ENCODE data around the gene LTF.
"Not testable (repeated sequence)": the region's sequence is repeated elsewhere in the genome, so short reads cannot be mapped to it uniquely, and the experiment has no call there.

Gene LTF

DNA sequence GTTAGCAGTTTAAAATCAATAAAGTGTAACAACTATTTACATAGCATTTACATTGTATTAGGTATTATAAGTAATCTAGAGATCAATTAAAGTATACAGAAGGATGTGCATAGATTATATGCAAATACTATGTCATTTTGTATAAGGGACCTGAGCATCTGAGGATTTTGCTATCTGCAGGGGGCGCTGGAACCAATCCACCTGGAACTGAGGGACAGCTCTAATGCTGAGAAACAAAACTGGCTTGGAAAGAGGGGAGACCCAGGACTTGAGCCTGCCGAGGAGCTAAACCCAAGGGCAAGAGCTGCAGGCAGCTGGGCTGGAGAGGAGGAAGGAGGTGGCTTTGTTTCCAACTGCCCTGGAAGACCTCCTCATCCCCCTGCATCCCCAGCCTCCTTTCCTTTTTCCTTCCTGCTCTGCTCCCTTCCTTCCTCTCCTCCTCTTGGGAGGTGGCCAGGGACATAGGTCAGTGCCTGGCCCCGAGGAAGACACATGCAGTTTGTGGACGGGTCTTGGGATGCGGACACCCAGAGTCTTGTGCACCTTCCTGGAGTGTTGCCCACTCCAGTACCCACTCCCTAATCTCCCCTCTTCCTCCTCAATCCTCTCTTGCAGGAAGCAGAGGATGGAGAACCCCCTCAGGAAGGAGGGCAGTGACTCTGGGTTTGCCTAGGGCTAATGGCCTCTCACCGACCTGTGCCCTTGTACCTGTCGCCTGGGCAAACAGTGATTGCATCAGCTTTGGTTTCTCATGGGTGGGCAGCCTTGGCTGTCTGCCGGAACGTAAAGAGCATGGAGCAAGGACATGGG is 32.2 kb upstream of the LTF start:
- Mint-ChIP-seq H3K27ac (no peak overlapping the region), H3K9me3 (no peaks in the 10 kb centered on the region), H3K4me1 (ENCODE audit: low read depth) (peaks cover 3% of the 10 kb centered on the region), H3K4me3 (no peak overlapping the region), H3K36me3 (ENCODE audit: low read depth) (no peaks in the 10 kb centered on the region), H3K27me3 (ENCODE audit: low read depth) (peaks cover under 1% of the 10 kb centered on the region)
- DNase-seq (ENCODE audit: low spot score) = no peak

DNA sequence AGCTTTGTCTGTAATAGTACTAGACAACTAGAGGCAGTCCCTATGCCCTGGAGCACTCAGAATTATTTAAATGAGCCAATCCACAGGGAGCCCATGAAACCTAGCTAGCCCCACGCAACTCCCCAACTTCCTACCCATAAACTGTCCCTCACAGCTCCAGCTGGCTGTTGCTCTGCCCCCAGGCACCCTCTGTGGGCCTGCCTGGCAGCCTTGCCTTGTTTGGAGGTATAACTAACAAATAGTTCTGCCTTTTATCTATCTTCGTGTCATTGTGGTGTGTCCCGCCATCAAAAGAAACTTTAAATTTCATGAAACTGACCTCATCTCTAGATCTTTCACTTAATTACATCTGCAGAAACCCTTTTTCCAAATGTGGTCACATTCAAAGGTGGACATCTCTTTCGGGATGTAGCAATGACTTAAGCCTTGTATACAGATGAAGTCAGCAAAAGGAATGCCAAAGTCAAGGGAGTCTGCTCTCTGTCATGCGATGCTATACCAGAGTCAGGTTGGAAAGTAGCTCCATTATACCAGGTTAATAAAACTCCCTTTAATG is 31.3 kb upstream of the LTF start:
- Mint-ChIP-seq H3K4me3 (no peak overlapping the region), H3K27me3 (ENCODE audit: low read depth) (peaks cover 8% of the 10 kb centered on the region), H3K36me3 (ENCODE audit: low read depth) (no peaks in the 10 kb centered on the region), H3K4me1 (ENCODE audit: low read depth) (peaks cover 3% of the 10 kb centered on the region), H3K27ac (no peak overlapping the region), H3K9me3 (no peaks in the 10 kb centered on the region)
- no peak for DNase-seq (ENCODE audit: low spot score)

DNA sequence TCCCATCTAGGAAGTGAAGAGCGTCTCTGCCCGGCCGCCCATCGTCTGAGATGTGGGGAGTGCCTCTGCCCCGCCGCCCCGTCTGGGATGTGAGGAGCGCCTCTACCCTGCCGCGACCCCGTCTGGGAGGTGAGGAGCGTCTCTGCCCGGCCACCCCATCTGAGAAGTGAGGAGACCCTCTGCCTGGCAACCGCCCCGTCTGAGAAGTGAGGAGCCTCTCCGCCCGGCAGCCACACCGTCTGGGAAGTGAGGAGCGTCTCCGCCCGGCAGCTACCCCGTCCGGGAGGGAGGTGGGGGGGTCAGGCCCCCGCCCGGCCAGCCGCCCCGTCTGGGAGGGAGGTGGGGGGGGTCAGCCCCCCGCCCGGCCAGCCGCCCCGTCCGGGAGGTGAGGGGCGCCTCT is 29.8 kb upstream of the LTF start:
- not testable (repeated sequence) for H3K36me3 Mint-ChIP-seq (ENCODE audit: low read depth); H3K27ac Mint-ChIP-seq; DNase-seq (ENCODE audit: low spot score); H3K27me3 Mint-ChIP-seq (ENCODE audit: low read depth); H3K4me3 Mint-ChIP-seq; H3K9me3 Mint-ChIP-seq; H3K4me1 Mint-ChIP-seq (ENCODE audit: low read depth)

- Mint-ChIP-seq H3K27ac (no peak overlapping the region), H3K9me3 (no peaks in the 10 kb centered on the region), H3K4me3 (no peak overlapping the region), H3K36me3 (ENCODE audit: low read depth) (no peaks in the 10 kb centered on the region), H3K27me3 (ENCODE audit: low read depth) (peaks cover 13% of the 10 kb centered on the region), H3K4me1 (ENCODE audit: low read depth) (peaks cover 17% of the 10 kb centered on the region)
- no peak for DNase-seq (ENCODE audit: low spot score)
These were observed 28.3 kb upstream of the LTF start for GRCh38 chr3:46492890-46493547.

DNA sequence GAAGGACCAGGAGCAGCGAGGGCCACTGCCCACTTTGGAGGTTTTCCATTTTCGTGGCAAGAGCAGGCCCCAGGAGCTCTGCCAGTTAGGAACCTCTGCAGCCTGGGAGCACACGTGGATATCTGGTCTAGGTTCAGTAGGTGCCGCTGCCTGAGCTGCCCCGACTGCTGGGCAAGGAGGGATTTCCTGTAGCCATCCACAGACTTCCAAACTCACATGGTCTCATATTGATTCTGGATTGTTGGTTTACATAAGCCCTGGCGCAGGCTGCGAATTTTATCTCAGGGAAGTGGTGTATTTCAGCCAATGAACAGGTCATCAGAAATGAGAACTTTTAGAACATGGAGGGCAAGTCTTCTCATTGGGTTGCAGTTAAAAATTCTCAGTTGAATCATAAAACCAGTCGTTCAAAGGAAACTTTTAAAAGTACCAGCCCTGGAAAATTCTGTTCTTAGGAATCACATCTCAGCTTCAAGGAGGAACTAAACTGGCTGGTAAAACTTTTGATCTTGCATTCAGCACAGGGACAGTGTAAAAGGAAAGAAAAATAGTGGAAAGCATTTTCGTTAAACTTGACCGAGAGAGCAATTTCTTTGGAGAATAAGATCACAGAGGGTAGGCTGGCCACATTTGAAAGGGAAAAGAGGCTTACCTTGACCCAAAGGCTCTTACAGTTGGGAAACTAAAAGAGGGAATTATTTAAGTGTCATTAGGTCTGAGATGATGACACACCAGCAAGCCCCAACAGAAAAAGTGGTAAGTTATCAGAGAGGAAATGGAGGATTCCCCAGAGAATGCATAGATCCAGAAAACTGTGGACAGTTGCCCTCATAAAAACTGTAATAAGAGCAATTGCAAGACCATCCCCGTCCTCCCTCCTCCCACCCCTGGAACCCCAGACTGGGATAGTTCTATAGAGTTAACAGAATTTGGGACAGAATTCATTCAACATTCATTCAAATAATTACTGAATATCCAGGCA is 26.7 kb upstream of the LTF start:
- no peaks in the 10 kb centered on the region for H3K36me3 Mint-ChIP-seq (ENCODE audit: low read depth)
- no peak for DNase-seq (ENCODE audit: low spot score)
- H3K4me3 Mint-ChIP-seq = no peak overlapping the region
- peaks cover 29% of the 10 kb centered on the region for H3K27me3 Mint-ChIP-seq (ENCODE audit: low read depth)
- H3K4me1 Mint-ChIP-seq (ENCODE audit: low read depth) = peaks cover 17% of the 10 kb centered on the region
- H3K27ac Mint-ChIP-seq = no peak overlapping the region
- no peaks in the 10 kb centered on the region for H3K9me3 Mint-ChIP-seq

DNA sequence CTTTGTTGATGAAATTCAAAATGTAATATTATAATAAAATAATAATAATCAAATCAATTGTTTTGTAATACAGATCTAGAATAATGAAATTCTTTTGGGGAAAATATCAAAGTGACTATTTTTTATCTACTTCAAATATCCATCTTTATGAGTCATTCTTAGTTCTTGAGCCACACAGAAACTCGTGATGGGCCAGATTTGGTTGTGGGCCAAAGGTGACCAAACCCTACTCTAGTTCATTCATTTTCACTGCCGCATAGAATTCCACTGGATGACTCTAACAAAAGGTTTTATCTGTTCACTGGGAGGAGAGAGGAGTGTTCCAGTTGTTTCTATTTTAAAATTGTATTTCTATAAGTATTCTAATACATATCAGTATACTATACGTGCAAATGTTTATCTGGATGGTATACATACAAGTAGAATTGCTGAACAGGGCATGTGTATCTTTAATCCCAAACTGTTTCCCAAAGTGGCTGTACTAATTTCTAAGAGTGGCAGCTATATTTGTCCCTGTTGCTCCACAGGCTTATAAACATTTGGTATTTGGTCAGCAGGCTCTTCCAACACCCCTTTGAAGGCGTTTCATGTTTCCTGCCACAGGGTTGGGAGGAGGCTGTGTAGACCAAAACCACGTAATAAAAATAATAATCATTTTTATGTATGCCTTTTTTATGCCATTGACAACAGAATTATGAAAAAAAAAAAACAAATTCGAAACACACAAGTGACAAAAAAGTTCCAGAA is 25.8 kb upstream of the LTF start:
- Mint-ChIP-seq H3K9me3 (no peaks in the 10 kb centered on the region), H3K36me3 (ENCODE audit: low read depth) (no peaks in the 10 kb centered on the region), H3K27ac (no peak overlapping the region), H3K4me1 (ENCODE audit: low read depth) (peaks cover 17% of the 10 kb centered on the region), H3K4me3 (no peak overlapping the region), H3K27me3 (ENCODE audit: low read depth) (peaks cover 31% of the 10 kb centered on the region)
- DNase-seq (ENCODE audit: low spot score) = no peak

GRCh38 chr3:46489875-46490274 is 25.2 kb upstream of the LTF start:
- H3K36me3 Mint-ChIP-seq (ENCODE audit: low read depth) = no peaks in the 10 kb centered on the region

GRCh38 chr3:46489381-46489780 is 24.7 kb upstream of the LTF start:
- Mint-ChIP-seq H3K27ac (no peak overlapping the region), H3K9me3 (no peaks in the 10 kb centered on the region), H3K27me3 (ENCODE audit: low read depth) (peaks cover 31% of the 10 kb centered on the region), H3K4me1 (ENCODE audit: low read depth) (peaks cover 17% of the 10 kb centered on the region), H3K36me3 (ENCODE audit: low read depth) (no peaks in the 10 kb centered on the region), H3K4me3 (no peak overlapping the region)
- DNase-seq (ENCODE audit: low spot score) = no peak

More at GRCh38 chr3:46489875-46490274, 25.2 kb upstream of the LTF start:
- no peak for DNase-seq (ENCODE audit: low spot score)
- Mint-ChIP-seq H3K4me1 (ENCODE audit: low read depth) (peaks cover 17% of the 10 kb centered on the region), H3K4me3 (no peak overlapping the region), H3K27ac (no peak overlapping the region), H3K27me3 (ENCODE audit: low read depth) (peaks cover 31% of the 10 kb centered on the region), H3K9me3 (no peaks in the 10 kb centered on the region)

GRCh38 chr3:46488735-46489361 is 24.1 kb upstream of the LTF start:
- H3K27ac Mint-ChIP-seq = no peak overlapping the region
- H3K4me3 Mint-ChIP-seq = peak overlapping the region; percentile 27
- peak; percentile 86 for DNase-seq (ENCODE audit: low spot score)
- no peaks in the 10 kb centered on the region for H3K36me3 Mint-ChIP-seq (ENCODE audit: low read depth)
- H3K27me3 Mint-ChIP-seq (ENCODE audit: low read depth) = peaks cover 33% of the 10 kb centered on the region
- H3K4me1 Mint-ChIP-seq (ENCODE audit: low read depth) = peaks cover 17% of the 10 kb centered on the region
- no peaks in the 10 kb centered on the region for H3K9me3 Mint-ChIP-seq

GRCh38 chr3:46485779-46486175 is 21.1 kb upstream of the LTF start:
- Mint-ChIP-seq H3K36me3 (ENCODE audit: low read depth) (no peaks in the 10 kb centered on the region), H3K4me1 (ENCODE audit: low read depth) (peaks cover 17% of the 10 kb centered on the region), H3K4me3 (no peak overlapping the region), H3K9me3 (no peaks in the 10 kb centered on the region), H3K27ac (no peak overlapping the region), H3K27me3 (ENCODE audit: low read depth) (peaks cover 34% of the 10 kb centered on the region)
- no peak for DNase-seq (ENCODE audit: low spot score)

- no peak overlapping the region for H3K4me3 Mint-ChIP-seq
- H3K27ac Mint-ChIP-seq = no peak overlapping the region
- no peak for DNase-seq (ENCODE audit: low spot score)
- H3K9me3 Mint-ChIP-seq = no peaks in the 10 kb centered on the region
- H3K4me1 Mint-ChIP-seq (ENCODE audit: low read depth) = peaks cover 15% of the 10 kb centered on the region
- H3K36me3 Mint-ChIP-seq (ENCODE audit: low read depth) = no peaks in the 10 kb centered on the region
- H3K27me3 Mint-ChIP-seq (ENCODE audit: low read depth) = peaks cover 39% of the 10 kb centered on the region
These were observed 20.4 kb upstream of the LTF start for GRCh38 chr3:46484911-46485778.

- peaks cover 8% of the 10 kb centered on the region for H3K4me1 Mint-ChIP-seq (ENCODE audit: low read depth)
- no peaks in the 10 kb centered on the region for H3K9me3 Mint-ChIP-seq
- no peak overlapping the region for H3K27ac Mint-ChIP-seq
- H3K4me3 Mint-ChIP-seq = no peak overlapping the region
- H3K27me3 Mint-ChIP-seq (ENCODE audit: low read depth) = peaks cover 42% of the 10 kb centered on the region
- H3K36me3 Mint-ChIP-seq (ENCODE audit: low read depth) = no peaks in the 10 kb centered on the region
- DNase-seq (ENCODE audit: low spot score) = no peak
These were observed 19.7 kb upstream of the LTF start for GRCh38 chr3:46484388-46484787.
